Measurements from ENCODE around the gene MITF.

Gene MITF

DNA sequence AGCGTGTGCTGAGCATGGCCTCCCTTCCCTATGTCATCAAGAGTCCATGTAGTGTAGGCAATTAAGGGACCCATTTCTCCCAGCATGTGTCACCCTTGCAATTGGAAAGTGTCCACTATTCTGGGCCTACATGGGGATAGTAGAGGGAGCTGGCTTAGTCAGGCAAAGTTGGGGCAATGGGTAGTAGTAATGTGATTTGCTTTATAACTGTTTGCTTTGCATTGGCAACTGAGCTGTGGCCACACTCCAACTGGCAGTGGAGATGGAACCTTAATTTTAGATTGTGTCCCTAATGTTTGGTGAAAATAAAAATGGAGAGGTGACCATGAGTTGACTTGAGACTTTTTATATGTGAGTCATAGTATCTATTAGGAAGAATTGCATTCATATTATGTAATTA lies 162.5 kb downstream of the MITF start:
- no peaks in the 10 kb centered on the region for H3K27me3 ChIP-seq (ENCODE audit: insufficient read depth, low read length)
- H3K4me1 ChIP-seq (ENCODE audit: insufficient read depth, low read length, severe bottlenecking), result no peaks in the 10 kb centered on the region
- no peak overlapping the region for H3K4me2 ChIP-seq (ENCODE audit: low read length)
- no peaks in the 10 kb centered on the region for H3F3A ChIP-seq (ENCODE audit: insufficient read depth, low read length)
- H3K4me3 ChIP-seq (ENCODE audit: low read depth, low read length, poor library complexity, severe bottlenecking), result no peak overlapping the region
- H4K20me1 ChIP-seq (ENCODE audit: insufficient read depth, low read length), result no peaks in the 10 kb centered on the region
- no peak overlapping the region for H2AFZ ChIP-seq (ENCODE audit: low read length)
- no peak overlapping the region for H3K9ac ChIP-seq (ENCODE audit: low read length)
- no peaks in the 10 kb centered on the region for H3K36me3 ChIP-seq (ENCODE audit: insufficient read depth, low read length)
- H3K9me2 ChIP-seq (ENCODE audit: low read depth, low read length), result no peaks in the 10 kb centered on the region
- no peaks in the 10 kb centered on the region for H3K9me3 ChIP-seq (ENCODE audit: low read length)
- H3K27ac ChIP-seq (ENCODE audit: low read depth, low read length, poor library complexity, severe bottlenecking), result no peak overlapping the region
- H3K79me2 ChIP-seq (ENCODE audit: insufficient read depth, low read length), result no peaks in the 10 kb centered on the region
- no peak for TF ChIP-seq EZH2 (IDR thresholded peaks at IDR 0.05; ENCODE audit: borderline replicate concordance, low read length)
- TF ChIP-seq, protein P1, sequence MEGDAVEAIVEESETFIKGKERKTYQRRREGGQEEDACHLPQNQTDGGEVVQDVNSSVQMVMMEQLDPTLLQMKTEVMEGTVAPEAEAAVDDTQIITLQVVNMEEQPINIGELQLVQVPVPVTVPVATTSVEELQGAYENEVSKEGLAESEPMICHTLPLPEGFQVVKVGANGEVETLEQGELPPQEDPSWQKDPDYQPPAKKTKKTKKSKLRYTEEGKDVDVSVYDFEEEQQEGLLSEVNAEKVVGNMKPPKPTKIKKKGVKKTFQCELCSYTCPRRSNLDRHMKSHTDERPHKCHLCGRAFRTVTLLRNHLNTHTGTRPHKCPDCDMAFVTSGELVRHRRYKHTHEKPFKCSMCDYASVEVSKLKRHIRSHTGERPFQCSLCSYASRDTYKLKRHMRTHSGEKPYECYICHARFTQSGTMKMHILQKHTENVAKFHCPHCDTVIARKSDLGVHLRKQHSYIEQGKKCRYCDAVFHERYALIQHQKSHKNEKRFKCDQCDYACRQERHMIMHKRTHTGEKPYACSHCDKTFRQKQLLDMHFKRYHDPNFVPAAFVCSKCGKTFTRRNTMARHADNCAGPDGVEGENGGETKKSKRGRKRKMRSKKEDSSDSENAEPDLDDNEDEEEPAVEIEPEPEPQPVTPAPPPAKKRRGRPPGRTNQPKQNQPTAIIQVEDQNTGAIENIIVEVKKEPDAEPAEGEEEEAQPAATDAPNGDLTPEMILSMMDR (IDR thresholded peaks at IDR 0.05; ENCODE audit: low read length), result no peak

DNA sequence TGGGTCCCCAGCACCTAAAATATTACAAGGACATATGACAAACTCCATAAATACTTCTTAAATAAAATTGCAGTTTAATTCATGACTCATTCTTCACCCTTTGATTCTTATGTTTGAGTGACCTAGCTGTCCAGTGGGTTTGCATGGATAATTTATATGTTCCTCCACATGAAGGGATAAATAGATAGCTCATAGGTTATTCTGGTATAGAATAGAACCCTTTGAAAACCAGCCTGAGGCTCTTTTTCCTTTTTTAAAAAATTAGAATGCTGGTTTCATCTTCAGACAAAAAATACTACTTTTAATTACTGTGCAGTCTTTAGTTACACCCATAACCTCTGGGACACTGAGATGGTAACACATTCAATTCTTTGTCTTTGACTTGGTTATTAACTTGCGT lies 163.1 kb downstream of the MITF start:
- no peak overlapping the region for H2AFZ ChIP-seq (ENCODE audit: low read length)
- H3K36me3 ChIP-seq (ENCODE audit: insufficient read depth, low read length), result no peaks in the 10 kb centered on the region
- no peaks in the 10 kb centered on the region for H3K79me2 ChIP-seq (ENCODE audit: insufficient read depth, low read length)
- H3K9me3 ChIP-seq (ENCODE audit: low read length), result no peaks in the 10 kb centered on the region
- no peaks in the 10 kb centered on the region for H4K20me1 ChIP-seq (ENCODE audit: insufficient read depth, low read length)
- TF ChIP-seq, protein P1 (IDR thresholded peaks at IDR 0.05; ENCODE audit: low read length), result no peak
- TF ChIP-seq EZH2 (IDR thresholded peaks at IDR 0.05; ENCODE audit: borderline replicate concordance, low read length), result no peak
- no peak overlapping the region for H3K27ac ChIP-seq (ENCODE audit: low read depth, low read length, poor library complexity, severe bottlenecking)
- H3K4me1 ChIP-seq (ENCODE audit: insufficient read depth, low read length, severe bottlenecking), result no peaks in the 10 kb centered on the region
- no peaks in the 10 kb centered on the region for H3K9me2 ChIP-seq (ENCODE audit: low read depth, low read length)
- H3K9ac ChIP-seq (ENCODE audit: low read length), result no peak overlapping the region
- no peak overlapping the region for H3K4me3 ChIP-seq (ENCODE audit: low read depth, low read length, poor library complexity, severe bottlenecking)
- no peaks in the 10 kb centered on the region for H3K27me3 ChIP-seq (ENCODE audit: insufficient read depth, low read length)
- no peaks in the 10 kb centered on the region for H3F3A ChIP-seq (ENCODE audit: insufficient read depth, low read length)
- H3K4me2 ChIP-seq (ENCODE audit: low read length), result no peak overlapping the region

DNA sequence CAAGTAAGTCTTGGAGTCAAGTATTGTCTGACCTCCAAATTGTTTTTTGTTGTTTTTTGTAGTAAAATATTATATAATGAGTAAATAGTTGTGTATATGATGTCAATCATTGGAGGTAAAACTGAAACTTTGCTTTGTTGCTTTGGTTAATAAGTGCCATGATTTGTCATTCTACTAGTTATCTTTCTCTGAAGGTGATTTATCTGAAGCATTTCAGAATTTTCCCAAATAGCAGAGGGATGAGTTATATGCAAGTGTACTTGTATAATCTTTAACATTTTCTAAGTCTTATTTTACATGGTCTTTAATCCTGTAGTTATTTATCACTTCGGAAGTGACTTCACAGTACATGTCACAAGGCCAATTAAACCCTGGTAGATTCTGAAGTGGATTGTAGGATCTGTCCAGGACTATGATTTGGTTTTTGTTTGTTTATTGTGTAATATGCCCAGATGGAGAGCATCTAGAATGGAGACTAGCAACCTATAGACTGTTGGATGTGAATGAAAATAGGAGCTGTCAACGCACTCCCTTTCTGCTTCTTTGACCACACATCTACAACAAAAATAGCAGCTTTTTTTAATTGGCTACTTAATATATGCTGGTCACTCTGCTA lies 167.2 kb downstream of the MITF start:
- H3K4me2 ChIP-seq (ENCODE audit: low read length), result no peak overlapping the region
- no peaks in the 10 kb centered on the region for H3K9me3 ChIP-seq (ENCODE audit: low read length)
- H3K36me3 ChIP-seq (ENCODE audit: insufficient read depth, low read length), result no peaks in the 10 kb centered on the region
- H3K27me3 ChIP-seq (ENCODE audit: insufficient read depth, low read length), result no peaks in the 10 kb centered on the region
- no peak overlapping the region for H3K9ac ChIP-seq (ENCODE audit: low read length)
- no peaks in the 10 kb centered on the region for H3K9me2 ChIP-seq (ENCODE audit: low read depth, low read length)
- TF ChIP-seq, protein P1 (IDR thresholded peaks at IDR 0.05; ENCODE audit: low read length), result no peak
- TF ChIP-seq EZH2 (IDR thresholded peaks at IDR 0.05; ENCODE audit: borderline replicate concordance, low read length), result no peak
- H3K79me2 ChIP-seq (ENCODE audit: insufficient read depth, low read length), result no peaks in the 10 kb centered on the region
- no peak overlapping the region for H3K27ac ChIP-seq (ENCODE audit: low read depth, low read length, poor library complexity, severe bottlenecking)
- no peaks in the 10 kb centered on the region for H4K20me1 ChIP-seq (ENCODE audit: insufficient read depth, low read length)
- no peak overlapping the region for H3K4me3 ChIP-seq (ENCODE audit: low read depth, low read length, poor library complexity, severe bottlenecking)
- H3F3A ChIP-seq (ENCODE audit: insufficient read depth, low read length), result no peaks in the 10 kb centered on the region
- H2AFZ ChIP-seq (ENCODE audit: low read length), result no peak overlapping the region
- H3K4me1 ChIP-seq (ENCODE audit: insufficient read depth, low read length, severe bottlenecking), result no peaks in the 10 kb centered on the region

Measured in OCI-LY1 (cell line).